OCI-LY3 (cell line): Measurements from ENCODE around the gene TAF8.

Source experiments
- H2AFZ ChIP-seq: fragments of 200-600, 300-600 bp; shearing (Covaris generic); 2 replicates; pipeline ENCODE4 v1.6.0; 2014; ENCODE audit warnings: antibody characterized with exemption, low read depth, low read length
- H3K27ac ChIP-seq: fragments of 200-600, 300-600 bp; sonication (generic); 2 replicates; pipeline ENCODE4 v1.5.1; 2014; ENCODE audit warnings: mild to moderate bottlenecking, low read length, moderate library complexity, mixed read lengths
- H3K27me3 ChIP-seq: fragments of 200-600, 300-600 bp; sonication (generic); 2 replicates; pipeline ENCODE4 v1.6.1; 2014; ENCODE audit warnings: low read depth, low read length, mixed read lengths
- H3K36me3 ChIP-seq: fragments of 200-600, 300-600 bp; sonication (generic); replicated peaks from 2 replicates; pipeline ENCODE3; 2014; ENCODE audit warnings: low read depth, low read length, mixed read lengths
- H3K4me1 ChIP-seq: fragments of 300-600, 200-600 bp; sonication (generic); 2 replicates; pipeline ENCODE4 v1.6.1; 2014; ENCODE audit warnings: low read length, mixed read lengths
- H3K4me2 ChIP-seq: fragments of 200-600, 300-600 bp; sonication (generic); 2 replicates; pipeline ENCODE4 v1.6.1; 2014; ENCODE audit warnings: low read length, mixed read lengths
- H3K4me3 ChIP-seq: fragments of 300-600, 200-600 bp; sonication (generic); 2 replicates; pipeline ENCODE4 v1.5.1; 2014; ENCODE audit warnings: antibody characterized with exemption, mild to moderate bottlenecking, low read length, moderate library complexity
- H3K79me2 ChIP-seq: fragments of 300-600, 200-600 bp; shearing (Covaris generic); 2 replicates; pipeline ENCODE4 v1.6.1; 2014; ENCODE audit warnings: mild to moderate bottlenecking, low read length, mixed read lengths
- H3K9ac ChIP-seq: fragments of 300-600, 200-600 bp; shearing (Covaris generic); 2 replicates; pipeline ENCODE4 v1.6.0; 2014; ENCODE audit warnings: mild to moderate bottlenecking, low read length, moderate library complexity
- H3K9me3 ChIP-seq: fragments of 200-600, 300-600 bp; shearing (Covaris generic); 2 replicates; pipeline ENCODE4 v1.6.1; 2014; ENCODE audit warnings: low read length, mixed read lengths; ENCODE audit not compliant: insufficient read depth
- H4K20me1 ChIP-seq: fragments of 200-600, 300-600 bp; sonication (generic); 2 replicates; pipeline ENCODE4 v1.6.1; 2016; ENCODE audit warnings: low read length, mixed read lengths; ENCODE audit not compliant: insufficient read depth
- EZH2phosphoT487 ChIP-seq: fragments of 200-600 bp; shearing (Covaris generic); IDR thresholded peaks from 2 replicates; pipeline ENCODE4 v1.6.1; 2018; ENCODE audit warnings: antibody characterized with exemption, mixed run types, low read depth
- TF ChIP-seq, protein P1 (sequence below): fragments of 200-600, 300-600 bp; sonication (generic); IDR thresholded peaks from 2 replicates; pipeline ENCODE4 v1.5.1; 2014; ENCODE audit warnings: antibody characterized with exemption, low read length, low read depth

Gene TAF8

DNA sequence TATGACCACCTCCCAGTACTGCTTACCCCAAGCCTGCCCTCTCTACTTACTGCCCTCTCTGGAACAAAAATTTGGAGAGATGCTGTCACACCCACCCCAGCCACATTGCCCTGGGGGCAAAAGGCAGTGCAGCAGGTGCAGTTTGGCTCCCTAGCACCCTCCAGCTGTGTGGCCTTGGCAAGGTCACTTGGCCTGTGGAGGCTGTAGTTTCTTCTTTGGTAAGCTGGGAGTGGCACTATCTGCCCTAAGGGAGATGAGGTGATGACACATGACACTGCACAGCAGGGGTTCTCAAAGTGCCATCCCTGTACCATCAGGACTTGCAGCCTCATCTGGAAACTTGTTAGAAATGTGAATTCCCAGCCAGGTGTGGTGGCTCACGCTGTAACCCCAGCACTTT is 44.8 kb downstream of the TAF8 start:
- no peaks in the 10 kb centered on the region for H3K9me3 ChIP-seq
- no peaks in the 10 kb centered on the region for H3K4me1 ChIP-seq
- H4K20me1 ChIP-seq = no peaks in the 10 kb centered on the region
- no peak overlapping the region for H3K27ac ChIP-seq
- H2AFZ ChIP-seq = no peak overlapping the region
- H3K27me3 ChIP-seq = no peaks in the 10 kb centered on the region
- H3K9ac ChIP-seq = no peak overlapping the region
- no peaks in the 10 kb centered on the region for H3K79me2 ChIP-seq
- no peak overlapping the region for H3K4me3 ChIP-seq
- no peaks in the 10 kb centered on the region for H3K36me3 ChIP-seq
- H3K4me2 ChIP-seq = no peak overlapping the region
- TF ChIP-seq, protein P1, sequence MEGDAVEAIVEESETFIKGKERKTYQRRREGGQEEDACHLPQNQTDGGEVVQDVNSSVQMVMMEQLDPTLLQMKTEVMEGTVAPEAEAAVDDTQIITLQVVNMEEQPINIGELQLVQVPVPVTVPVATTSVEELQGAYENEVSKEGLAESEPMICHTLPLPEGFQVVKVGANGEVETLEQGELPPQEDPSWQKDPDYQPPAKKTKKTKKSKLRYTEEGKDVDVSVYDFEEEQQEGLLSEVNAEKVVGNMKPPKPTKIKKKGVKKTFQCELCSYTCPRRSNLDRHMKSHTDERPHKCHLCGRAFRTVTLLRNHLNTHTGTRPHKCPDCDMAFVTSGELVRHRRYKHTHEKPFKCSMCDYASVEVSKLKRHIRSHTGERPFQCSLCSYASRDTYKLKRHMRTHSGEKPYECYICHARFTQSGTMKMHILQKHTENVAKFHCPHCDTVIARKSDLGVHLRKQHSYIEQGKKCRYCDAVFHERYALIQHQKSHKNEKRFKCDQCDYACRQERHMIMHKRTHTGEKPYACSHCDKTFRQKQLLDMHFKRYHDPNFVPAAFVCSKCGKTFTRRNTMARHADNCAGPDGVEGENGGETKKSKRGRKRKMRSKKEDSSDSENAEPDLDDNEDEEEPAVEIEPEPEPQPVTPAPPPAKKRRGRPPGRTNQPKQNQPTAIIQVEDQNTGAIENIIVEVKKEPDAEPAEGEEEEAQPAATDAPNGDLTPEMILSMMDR = no peak

DNA sequence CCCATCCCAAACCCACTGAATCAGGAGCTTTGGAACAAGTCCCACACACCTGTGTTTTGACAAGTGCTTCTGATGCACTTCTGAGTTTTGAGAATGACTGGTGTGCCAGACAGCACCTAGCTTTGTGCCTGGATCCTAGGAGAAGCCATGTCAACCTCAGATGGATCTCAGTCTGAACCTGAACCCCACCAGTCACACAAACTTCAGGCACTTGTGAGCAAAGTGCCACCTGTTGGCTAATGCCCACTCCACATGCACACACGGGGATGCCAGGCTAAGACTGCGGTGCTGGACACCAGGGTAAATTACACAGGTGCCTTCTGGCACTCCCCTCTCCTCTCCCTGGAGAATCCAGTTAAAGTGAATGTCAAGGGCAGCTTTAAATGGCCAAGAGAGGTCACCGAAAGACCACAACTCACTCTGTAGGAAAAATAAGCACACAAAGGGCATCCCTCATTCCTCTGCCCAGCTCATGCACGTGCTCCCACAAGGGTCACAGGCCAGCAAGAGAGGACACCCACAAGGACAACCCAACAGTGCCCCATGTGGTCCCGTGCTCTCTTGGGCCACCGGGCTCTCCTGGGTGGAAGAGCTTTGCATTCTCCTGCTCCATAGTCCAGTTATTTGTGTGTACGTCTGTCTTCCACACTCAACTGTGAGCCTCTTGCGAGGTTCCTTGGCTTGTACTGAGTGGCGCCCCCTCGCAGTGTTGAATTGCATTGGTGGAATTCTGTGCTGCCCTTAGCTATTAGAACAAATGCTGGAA is 45.6 kb downstream of the TAF8 start:
- Histone ChIP-seq H3K4me2 (no peak overlapping the region), H3K4me3 (no peak overlapping the region), H3K9me3 (no peaks in the 10 kb centered on the region), H3K36me3 (no peaks in the 10 kb centered on the region), H3K4me1 (no peaks in the 10 kb centered on the region), H3K9ac (no peak overlapping the region), H2AFZ (no peak overlapping the region), H3K27me3 (no peaks in the 10 kb centered on the region), H4K20me1 (no peaks in the 10 kb centered on the region), H3K79me2 (no peaks in the 10 kb centered on the region), H3K27ac (no peak overlapping the region)
- TF ChIP-seq, protein P1 = no peak; the same call in 1 of the 2 replicates
- no peak for TF ChIP-seq EZH2phosphoT487

DNA sequence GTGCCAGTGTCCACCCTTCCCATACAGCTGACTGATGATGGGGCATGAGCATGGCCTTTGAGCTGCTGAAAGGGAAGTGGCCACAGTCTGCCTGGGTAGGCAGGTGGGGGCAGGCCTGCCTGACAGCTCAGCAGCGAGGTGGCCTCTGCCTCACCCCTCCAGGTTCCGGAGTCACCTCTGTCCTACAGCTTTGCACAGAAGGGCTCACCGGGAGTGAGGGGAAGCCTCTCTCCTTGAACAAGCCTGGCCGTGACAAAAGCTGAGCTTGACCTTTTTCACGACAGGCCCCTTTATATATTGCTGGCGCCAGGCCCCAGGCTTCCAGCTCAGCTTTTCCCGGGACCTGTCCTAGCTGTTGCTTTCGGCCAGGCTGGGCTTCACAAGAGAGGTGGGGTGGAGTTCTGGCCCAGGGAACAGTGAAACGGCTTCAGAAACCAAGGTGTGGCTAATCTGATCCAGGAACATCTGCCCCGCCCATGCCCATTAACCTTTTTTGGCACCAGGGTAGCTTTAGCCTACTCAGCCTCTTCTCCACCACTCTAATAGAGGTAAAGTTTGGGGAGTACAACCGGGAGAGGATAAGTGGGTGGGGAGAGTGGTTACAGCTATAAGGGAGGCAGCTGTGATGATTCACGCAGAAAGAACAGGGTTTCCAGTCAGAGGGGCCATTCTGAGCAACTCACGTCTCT is 49.2 kb downstream of the TAF8 start:
- no peak overlapping the region for H3K9ac ChIP-seq
- TF ChIP-seq EZH2phosphoT487 = no peak
- TF ChIP-seq, protein P1 = no peak
- no peak overlapping the region for H3K4me3 ChIP-seq
- peaks cover 7% of the 10 kb centered on the region; the same call in 1 of the 2 replicates for H3K4me1 ChIP-seq
- H3K9me3 ChIP-seq = no peaks in the 10 kb centered on the region
- H3K27me3 ChIP-seq = no peaks in the 10 kb centered on the region
- no peak overlapping the region for H2AFZ ChIP-seq
- no peak overlapping the region for H3K27ac ChIP-seq
- no peaks in the 10 kb centered on the region for H4K20me1 ChIP-seq
- H3K4me2 ChIP-seq = no peak overlapping the region
- H3K79me2 ChIP-seq = no peaks in the 10 kb centered on the region
- H3K36me3 ChIP-seq = no peaks in the 10 kb centered on the region

DNA sequence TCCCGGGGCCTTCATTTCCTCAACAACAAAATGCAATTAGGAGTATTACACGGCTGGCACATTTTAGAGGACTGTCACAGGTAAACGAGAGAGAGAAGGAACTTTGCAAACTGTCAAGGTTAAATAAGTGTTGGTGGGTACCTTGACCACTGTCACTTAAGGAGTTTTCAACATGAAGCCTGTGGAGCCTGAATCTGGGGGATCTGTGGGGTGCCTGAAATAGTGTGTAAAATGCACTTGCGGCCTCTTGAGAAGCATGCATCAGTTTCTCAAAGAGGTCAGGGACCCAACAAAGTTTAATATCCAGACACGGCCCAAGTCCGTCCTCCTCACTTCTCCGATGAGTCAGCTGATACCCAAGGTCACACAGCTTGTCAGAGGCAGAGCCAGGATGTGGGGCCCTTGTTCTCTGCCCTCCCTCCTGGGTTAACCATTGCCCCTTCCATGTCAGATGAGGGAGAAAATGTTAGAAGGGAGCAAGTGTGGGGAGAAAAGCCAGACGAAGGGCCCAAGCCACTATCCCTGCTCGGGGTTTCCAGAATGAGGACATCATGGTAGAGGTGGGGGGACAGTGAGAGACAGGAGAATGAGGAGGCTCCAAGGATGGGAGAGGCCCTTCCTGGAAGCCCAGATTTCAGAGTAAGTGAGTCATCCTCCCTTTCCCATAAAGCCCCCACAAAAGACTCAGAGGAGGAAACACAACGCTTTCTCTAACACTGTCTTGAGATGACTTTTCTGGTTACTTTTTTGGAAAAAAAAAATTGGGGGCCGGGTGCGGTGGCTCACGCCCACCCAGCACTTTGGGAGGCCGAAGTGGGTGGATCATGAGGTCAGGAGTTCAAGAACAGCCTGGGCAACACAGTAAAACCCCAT is 49.9 kb downstream of the TAF8 start:
- no peaks in the 10 kb centered on the region for H3K79me2 ChIP-seq
- no peak overlapping the region for H2AFZ ChIP-seq
- H3K27me3 ChIP-seq = no peaks in the 10 kb centered on the region
- TF ChIP-seq, protein P1 = no peak
- TF ChIP-seq EZH2phosphoT487 = no peak
- no peak overlapping the region for H3K4me3 ChIP-seq
- H3K36me3 ChIP-seq = no peaks in the 10 kb centered on the region
- H4K20me1 ChIP-seq = no peaks in the 10 kb centered on the region
- no peak overlapping the region for H3K27ac ChIP-seq
- H3K4me2 ChIP-seq = no peak overlapping the region
- H3K9ac ChIP-seq = no peak overlapping the region
- peaks cover 12% of the 10 kb centered on the region for H3K4me1 ChIP-seq
- H3K9me3 ChIP-seq = no peaks in the 10 kb centered on the region
